B cell (primary cell): ENCODE measurements around the gene TMEM9. TPM values are rescaled to one million over a fixed set of nuclear protein-coding genes. Genes with fewer than 3 reads are reported as not detected.

ENCODE experiments used
- ATAC-seq: fragments of 200-7000 bp; cut with Tn5 transposase; one replicate; pipeline ENCODE4 v1.10.0; 2021; ENCODE audit warnings: low read depth, mild to moderate bottlenecking, moderate number of reproducible peaks, moderate library complexity
- CTCF ChIA-PET: fragments of 350-600 bp; sonication (Branson Sonifier 250); formaldehyde crosslinking; loops from one replicate; lab custom pipeline; 2021; ENCODE audit warnings: antibody characterized with exemption, inconsistent platforms; lab: Charles Lee
- POLR2A ChIA-PET: fragments of 350-600 bp; sonication (Branson Sonifier 250); formaldehyde crosslinking; loops from one replicate; lab custom pipeline; 2021; ENCODE audit warnings: antibody characterized with exemption; lab: Charles Lee
- DNase-seq: peaks from one replicate; pipeline ENCODE4 v3.0.0; 2013
- H2AFZ ChIP-seq: 2 replicates; pipeline ENCODE4 v1.6.1; 2012; ENCODE audit warnings: mild to moderate bottlenecking, low read depth, low read length; ENCODE audit not compliant: insufficient read depth, poor library complexity, severe bottlenecking
- H3K27ac ChIP-seq, 2 donors: 1 replicate in 1 of 2; 2 replicates in 1 of 2; pipeline ENCODE4 v1.5.1; 2012 to 2013; ENCODE audit warnings: low read length in 2 of 2, mild to moderate bottlenecking in 2 of 2, moderate library complexity in 1 of 2
- H3K27me3 ChIP-seq, 4 experiments: fragments of 200-600 bp in 1 of 4; sonication (generic) in 1 of 4; replicated peaks in 1 of 4; 1 replicate in 2 of 4; 2 replicates in 2 of 4; pipeline versions ENCODE4 v1.6.1 to v1.7.0; 2013 to 2016; ENCODE audit warnings: low read length in 3 of 4, mild to moderate bottlenecking in 2 of 4, mixed read lengths in 1 of 4, moderate library complexity in 1 of 4; ENCODE audit not compliant: insufficient read depth in 4 of 4, control insufficient read depth in 3 of 4; ENCODE audit errors: control extremely low read depth in 1 of 4
- H3K36me3 ChIP-seq, 2 experiments: replicated peaks in 1 of 2; 1 replicate in 1 of 2; 2 replicates in 1 of 2; pipeline versions ENCODE4 v1.6.1 to v1.7.1; 2013; ENCODE audit warnings: low read length in 1 of 2; ENCODE audit not compliant: insufficient read depth in 2 of 2, control insufficient read depth in 1 of 2; ENCODE audit errors: control extremely low read depth in 1 of 2, extremely low read depth in 1 of 2
- H3K4me1 ChIP-seq, 2 donors: fragments of 200-600 bp in 1 of 2; sonication (generic) in 1 of 2; 1 replicate in 1 of 2; 2 replicates in 1 of 2; pipeline versions ENCODE4 v1.5.1 to v1.6.1; 2013 to 2017; ENCODE audit warnings: low read length in 2 of 2; ENCODE audit not compliant: control insufficient read depth in 2 of 2, insufficient read depth in 2 of 2
- H3K4me2 ChIP-seq: replicated peaks from 2 replicates; pipeline ENCODE3; 2012; ENCODE audit warnings: mild to moderate bottlenecking, low read depth, low read length; ENCODE audit not compliant: poor library complexity, severe bottlenecking
- H3K4me3 ChIP-seq, 5 experiments: fragments of 200-600 bp in 1 of 5; sonication (generic) in 1 of 5; 1 replicate in 3 of 5; 2 replicates in 2 of 5; pipeline versions ENCODE4 v1.5.1 to v1.7.0; 2011 to 2016; ENCODE audit warnings: low read length in 4 of 5, mild to moderate bottlenecking in 4 of 5, low read depth in 2 of 5, control low read depth in 1 of 5, moderate library complexity in 1 of 5; ENCODE audit not compliant: insufficient read depth in 1 of 5; ENCODE audit errors: control extremely low read depth in 1 of 5, extremely low read depth in 1 of 5
- H3K79me2 ChIP-seq: fragments of 200-600 bp; sonication (generic); one replicate; pipeline ENCODE4 v1.6.0; 2016; ENCODE audit warnings: low read length; ENCODE audit not compliant: control insufficient read depth, insufficient read depth
- H3K9ac ChIP-seq: fragments of 200-600 bp; sonication (generic); 2 replicates; pipeline ENCODE4 v1.6.1; 2017; ENCODE audit warnings: mild to moderate bottlenecking, low read length, moderate library complexity
- H3K9me3 ChIP-seq, 3 donors: one replicate each; pipeline versions ENCODE4 v1.6.1 to v1.7.1; 2013; ENCODE audit warnings: low read length in 2 of 3; ENCODE audit not compliant: control insufficient read depth in 2 of 3, insufficient read depth in 1 of 3; ENCODE audit errors: control extremely low read depth in 1 of 3
- H4K20me1 ChIP-seq: 2 replicates; pipeline ENCODE4 v1.6.0; 2012; ENCODE audit warnings: mild to moderate bottlenecking, low read length; ENCODE audit not compliant: insufficient read depth, control insufficient read depth, poor library complexity, severe bottlenecking
- H3K27ac Mint-ChIP-seq: one replicate; pipeline ENCODE4 v1.8.0; 2021; ENCODE audit warnings: mixed read lengths
- H3K27me3 Mint-ChIP-seq: one replicate; pipeline ENCODE4 v1.8.0; 2021; ENCODE audit warnings: mixed read lengths
- H3K4me1 Mint-ChIP-seq: one replicate; pipeline ENCODE4 v1.8.0; 2021; ENCODE audit warnings: mixed read lengths
- H3K4me3 Mint-ChIP-seq: one replicate; pipeline ENCODE4 v1.8.0; 2021; ENCODE audit warnings: mixed read lengths
- H3K9me3 Mint-ChIP-seq: one replicate; pipeline ENCODE4 v1.8.0; 2022; ENCODE audit warnings: mixed read lengths; ENCODE audit not compliant: insufficient read depth
- CTCF ChIP-seq: fragments of 200-600 bp; IDR thresholded peaks from one replicate; pipeline ENCODE4 v1.8.0; 2022; ENCODE audit warnings: antibody characterized with exemption, mild to moderate bottlenecking
- EZH2 ChIP-seq: IDR thresholded peaks from 2 replicates; pipeline ENCODE4 v1.6.1; 2012; ENCODE audit warnings: borderline replicate concordance, low read depth, mild to moderate bottlenecking, moderate library complexity, low read length; ENCODE audit not compliant: insufficient read depth, poor library complexity, severe bottlenecking
- WGBS: methylation state at CpG from one replicate; pipeline ENCODE4 v1.1.5; 2013; ENCODE audit warnings: missing lambda C conversion rate; ENCODE audit not compliant: insufficient coverage; 5-methylcytosine and 5-hydroxymethylcytosine counted together
- intact Hi-C: fragments of 100-400 bp; cut with micrococcal nuclease; formaldehyde crosslinking; loops from one replicate; pipeline ENCODE4 v1.10.0; 2022
- polyA plus RNA-seq: library from polyadenylated mRNA; depleted of rRNA; stranded (reverse); fragments of >200 nt; gene quantifications from 2 replicates; pipeline ENCODE4 v1.2.3, GENCODE V29; 2012
- total RNA-seq, 2 donors: library from RNA; stranded (reverse); fragments of 120-200 nt in 1 of 2; gene quantifications; 1 replicate in 1 of 2; 2 replicates in 1 of 2; pipeline versions ENCODE4 v1.2.3 to v1.2.4, GENCODE V29; 2013 to 2022

The TMEM9 gene
- total and polyA plus RNA-seq, 2 donors (not counting 1 experiment from before 2014, with no cell fraction given) = 23.6 to 29.2 TPM

GRCh38 chr1:201090541-201090940 lies 63.7 kb downstream of the TMEM9 start:
- Histone ChIP-seq H3K9me3 (no peaks in the 10 kb centered on the region), H3K79me2 (no peaks in the 10 kb centered on the region), H3K9ac (no peak overlapping the region), H3K27me3 (peaks cover 0 to 3% (median 1%) of the 10 kb centered on the region in 4 experiments), H3K27ac (no peak overlapping the region), H2AFZ (no peak overlapping the region), H4K20me1 (no peaks in the 10 kb centered on the region), H3K4me3 (no peak overlapping the region), H3K4me2 (no peak overlapping the region), H3K36me3 (no peaks in the 10 kb centered on the region), H3K4me1 (no peaks in the 10 kb centered on the region)
- intact Hi-C loops = no loop called here
- WGBS = 87% methylated on average over 3 of the region's 4 CpGs
- ATAC-seq (no peak), DNase-seq (no peak)
- ChIA-PET CTCF (interaction anchor here (0.9 kb wide), 1 partner anchor 111 kb away, joined by 3 read pairs; no protein-coding TSS in a partner anchor), POLR2A (no interaction called here)
- Mint-ChIP-seq H3K27me3 (peaks cover 18% of the 10 kb centered on the region), H3K27ac (no peak overlapping the region), H3K4me3 (no peak overlapping the region), H3K9me3 (no peaks in the 10 kb centered on the region), H3K4me1 (no peaks in the 10 kb centered on the region)
- TF ChIP-seq CTCF (no peak), EZH2 (no peak)

- Histone ChIP-seq H3K27me3 (peaks cover 0 to 6% (median 2%) of the 10 kb centered on the region in 4 experiments), H2AFZ (no peak overlapping the region), H3K4me1 (no peaks in the 10 kb centered on the region), H3K27ac (no peak overlapping the region), H3K9me3 (no peaks in the 10 kb centered on the region), H3K79me2 (no peaks in the 10 kb centered on the region), H3K4me3 (no peak overlapping the region), H4K20me1 (no peaks in the 10 kb centered on the region), H3K36me3 (no peaks in the 10 kb centered on the region), H3K9ac (no peak overlapping the region), H3K4me2 (no peak overlapping the region)
- no peak for TF ChIP-seq CTCF
- TF ChIP-seq EZH2 = no peak
- intact Hi-C loops = no loop called here
- peaks cover 22% of the 10 kb centered on the region for H3K27me3 Mint-ChIP-seq
- 96% methylated on average over 3 of the region's 5 CpGs for WGBS
- no peaks in the 10 kb centered on the region for H3K9me3 Mint-ChIP-seq
- DNase-seq (no peak), ATAC-seq (no peak)
- H3K4me1 Mint-ChIP-seq = no peaks in the 10 kb centered on the region
- H3K27ac Mint-ChIP-seq = no peak overlapping the region
- POLR2A ChIA-PET = no interaction called here
- CTCF ChIA-PET = no interaction called here
- H3K4me3 Mint-ChIP-seq = no peak overlapping the region
Measured at GRCh38 chr1:201089596-201089995, 64.7 kb downstream of the TMEM9 start.
